ENCODE results near the gene ZNF385A.

GRCh38 chr12:54330442-54330841 is 54.1 kb downstream of the ZNF385A start:
- TF ChIP-seq GATA2 (IDR thresholded peaks at IDR 0.05; ENCODE audit: low read depth, low read length) (no peak), GATA3 (IDR thresholded peaks at IDR 0.05; ENCODE audit: low read depth, low read length) (no peak)

Data from SH-SY5Y (cell line).